NCI-H1930 (cell line): Measurements from ENCODE around the gene DDX25.

Source experiments
- DNase-seq, 2 experiments: peaks; one replicate each; lab custom pipeline; 2025; lab: John Stamatoyannopoulos, UW

The DDX25 gene

GRCh38 chr11:125950696-125951651 lies 46.7 kb downstream of the DDX25 start:
- no peak for DNase-seq

GRCh38 chr11:125951731-125952130 lies 47.4 kb downstream of the DDX25 start:
- DNase-seq: no peak

GRCh38 chr11:125952559-125952958 lies 48.3 kb downstream of the DDX25 start:
- no peak for DNase-seq

- DNase-seq: no peak
Observed at GRCh38 chr11:125952973-125953372, 48.7 kb downstream of the DDX25 start.

- no peak for DNase-seq
Observed at GRCh38 chr11:125953401-125953935, 49.2 kb downstream of the DDX25 start.

DNA sequence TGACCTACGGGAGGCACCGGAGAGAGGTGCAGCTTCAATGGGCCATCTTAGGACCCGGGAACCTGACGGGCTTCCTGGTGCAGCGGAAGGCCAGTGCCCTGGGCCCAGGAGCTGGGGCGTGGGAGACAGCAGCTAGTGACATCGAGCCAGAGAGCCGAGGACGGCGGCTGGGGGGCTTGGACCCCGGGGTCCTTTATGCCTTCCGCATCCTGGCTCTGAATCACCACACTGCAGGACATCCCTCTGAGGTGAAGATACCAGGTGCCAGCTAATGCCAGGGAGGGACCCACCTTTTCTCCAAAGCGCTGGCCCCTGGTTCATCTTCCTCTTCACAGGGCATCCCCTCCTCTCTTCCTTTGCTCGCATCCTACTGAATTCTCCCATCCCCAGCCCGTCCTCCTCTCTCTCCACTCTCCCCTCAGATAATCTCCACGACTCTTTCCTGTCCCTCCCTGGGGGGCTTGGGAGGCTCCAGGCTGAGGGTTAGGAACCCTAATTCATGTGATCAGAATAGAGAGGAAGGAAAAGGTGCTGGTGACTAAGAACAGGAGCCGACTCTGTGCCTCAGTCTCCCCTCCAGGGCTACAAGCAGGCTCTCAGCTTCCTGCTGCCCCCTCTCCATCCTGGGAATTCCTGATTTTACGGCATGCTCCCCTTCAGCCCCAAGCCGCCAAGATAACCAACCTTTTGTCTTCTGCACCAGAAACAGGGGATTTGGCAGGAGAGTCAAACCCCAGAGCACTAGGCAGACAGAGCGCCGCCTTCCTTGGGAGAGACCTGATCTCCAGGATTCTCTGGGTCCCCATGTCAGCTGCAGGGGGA lies 50.0 kb downstream of the DDX25 start:
- no peak for DNase-seq

DNA sequence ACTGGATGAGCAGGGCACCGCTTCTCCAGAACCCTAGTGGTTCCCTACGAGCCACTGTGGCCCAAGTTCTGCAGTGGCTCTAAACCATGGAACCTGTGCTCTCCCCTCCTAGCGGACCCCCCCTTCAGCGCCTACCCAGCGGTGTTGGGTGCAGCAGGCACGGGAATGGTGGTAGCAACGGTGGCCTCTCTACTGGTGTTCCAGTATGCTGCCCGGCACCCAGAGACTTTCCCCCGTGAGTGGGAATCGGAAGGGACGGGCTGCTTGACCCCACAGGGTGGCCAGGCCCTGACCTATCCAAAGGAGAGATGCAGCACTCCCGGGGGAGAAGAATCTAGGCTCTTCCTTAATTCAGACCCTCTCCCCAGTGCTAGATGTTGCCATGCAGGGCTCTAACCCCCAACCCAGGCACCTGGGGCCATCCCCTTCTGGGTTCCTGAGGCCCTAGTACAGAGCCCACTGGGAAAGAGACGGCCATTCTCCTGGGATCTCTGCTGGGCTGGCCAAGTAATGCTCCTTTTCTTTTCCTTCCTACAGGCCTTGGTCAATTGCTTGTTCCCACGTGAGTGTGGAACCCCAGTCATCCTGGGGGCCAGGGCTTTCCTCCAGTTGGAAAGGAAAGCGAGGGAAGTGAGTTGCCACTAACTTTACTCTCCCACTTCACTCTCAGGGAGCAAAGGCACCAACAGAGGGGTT lies 50.8 kb downstream of the DDX25 start:
- no peak for DNase-seq

GRCh38 chr11:125955856-125956255 lies 51.5 kb downstream of the DDX25 start:
- no peak for DNase-seq

GRCh38 chr11:125956391-125957134 lies 52.3 kb downstream of the DDX25 start:
- no peak for DNase-seq

DNA sequence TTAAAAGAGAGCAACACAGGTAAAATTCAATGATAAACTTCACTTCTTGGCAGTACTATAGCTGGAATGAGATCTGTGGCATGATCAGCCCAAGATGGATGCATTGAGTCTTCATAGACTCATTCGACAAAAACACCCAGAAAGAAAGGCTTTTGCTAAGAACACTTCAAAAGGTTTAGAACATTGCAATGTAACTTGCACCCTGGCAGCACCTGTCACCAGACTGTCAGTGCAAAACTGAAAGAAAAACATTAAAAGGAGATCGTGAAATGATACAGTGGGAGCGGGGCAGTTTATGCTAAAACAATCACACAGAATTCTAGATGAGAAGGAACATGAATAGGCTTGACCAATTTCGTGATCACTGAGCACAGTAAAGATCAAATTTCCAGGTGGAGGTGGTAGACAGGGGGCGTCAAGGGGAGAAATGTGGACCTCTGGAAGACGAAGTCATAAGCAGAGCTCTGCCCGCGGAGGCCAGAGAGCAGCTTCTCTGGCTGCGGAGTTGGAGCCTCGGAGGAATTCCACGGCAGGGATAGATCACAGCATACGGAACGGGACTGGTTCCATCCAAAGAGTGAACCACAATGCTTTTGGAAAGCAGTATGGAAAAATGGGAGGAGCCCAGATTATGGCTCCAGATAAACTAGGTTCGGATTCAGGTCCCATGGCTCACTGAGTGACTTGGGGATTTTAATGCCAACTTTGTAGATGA lies 53.5 kb downstream of the DDX25 start:
- no peak for DNase-seq

- DNase-seq: no peak
Observed at GRCh38 chr11:125958872-125959400, 54.6 kb downstream of the DDX25 start.

DNA sequence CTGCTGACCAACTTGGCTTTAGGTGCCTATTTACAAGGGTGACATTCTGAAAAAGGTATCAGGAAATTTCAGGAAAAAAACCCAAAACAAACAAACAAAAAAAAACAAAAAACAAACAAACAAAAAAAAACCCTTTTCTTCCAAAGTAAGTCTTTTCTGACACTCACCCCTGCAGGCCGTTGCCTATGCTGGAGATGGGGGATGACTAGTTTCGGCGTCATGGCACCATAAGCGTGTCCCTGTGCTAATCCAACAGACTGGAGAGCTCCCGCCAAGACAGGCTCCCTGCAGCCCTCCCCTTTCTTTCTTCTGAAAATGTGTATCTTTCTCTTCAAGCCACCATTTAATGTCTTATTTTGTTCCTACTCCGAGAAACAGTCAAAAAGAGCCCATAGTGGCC lies 55.2 kb downstream of the DDX25 start:
- no peak for DNase-seq

- DNase-seq: no peak
Observed at GRCh38 chr11:125959931-125960330, 55.6 kb downstream of the DDX25 start.

DNA sequence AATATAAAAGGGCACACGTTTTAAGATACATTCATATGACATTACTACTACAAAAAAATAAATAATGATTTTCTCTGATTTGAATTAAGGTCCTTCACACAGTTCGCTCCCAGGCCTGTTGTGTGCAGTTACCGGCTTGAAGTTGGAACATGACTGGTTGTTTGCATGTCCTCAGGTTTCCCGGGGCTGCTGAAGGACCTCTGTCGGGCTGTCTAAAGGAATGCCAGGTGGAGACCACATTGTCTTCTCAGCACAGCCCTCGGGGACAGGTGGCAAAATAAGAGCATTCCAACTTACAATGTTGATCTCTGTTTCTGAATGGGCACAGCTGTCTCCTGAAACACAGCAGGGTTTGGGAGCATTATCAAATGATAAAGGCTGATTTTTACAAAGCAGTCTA lies 56.5 kb downstream of the DDX25 start:
- no peak for DNase-seq

DNA sequence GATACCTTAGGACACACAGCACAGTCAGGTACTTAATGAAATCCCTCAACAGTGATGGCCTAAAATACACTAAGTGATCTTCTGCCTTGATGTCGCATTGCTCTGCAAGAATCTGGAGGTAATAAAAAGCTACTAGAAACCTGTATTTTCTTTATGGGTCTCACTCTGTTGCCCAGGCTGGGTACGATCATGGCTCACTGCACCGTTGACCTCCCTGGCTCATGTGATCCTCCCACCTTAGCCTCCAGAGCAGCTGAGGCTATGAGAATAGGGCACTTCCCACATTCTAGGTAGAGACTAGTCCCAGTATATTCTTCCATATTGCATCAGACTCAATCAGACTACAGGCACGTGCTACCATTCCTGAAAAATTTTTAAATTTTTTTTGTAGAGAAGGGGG lies 63.2 kb downstream of the DDX25 start:
- no peak for DNase-seq

DNA sequence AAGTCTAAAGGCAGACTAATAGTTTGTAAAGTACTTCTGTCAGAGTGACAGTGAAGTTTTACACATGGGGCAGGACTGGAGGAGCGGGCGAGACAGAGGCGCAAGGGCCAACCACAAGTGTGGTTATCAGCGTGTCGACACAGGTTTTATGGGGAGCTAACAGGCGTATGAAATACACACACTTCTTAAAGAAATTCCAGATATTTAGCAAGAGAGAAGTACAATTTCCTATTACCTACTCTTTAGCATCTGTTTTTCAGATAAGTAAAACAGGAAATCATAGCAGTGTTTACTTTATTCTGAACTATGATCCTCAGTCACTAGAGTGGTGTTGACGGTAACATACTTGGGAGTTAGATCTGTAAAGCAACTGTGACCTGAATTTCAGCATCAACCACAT lies 64.0 kb downstream of the DDX25 start:
- DNase-seq: no peak

DNA sequence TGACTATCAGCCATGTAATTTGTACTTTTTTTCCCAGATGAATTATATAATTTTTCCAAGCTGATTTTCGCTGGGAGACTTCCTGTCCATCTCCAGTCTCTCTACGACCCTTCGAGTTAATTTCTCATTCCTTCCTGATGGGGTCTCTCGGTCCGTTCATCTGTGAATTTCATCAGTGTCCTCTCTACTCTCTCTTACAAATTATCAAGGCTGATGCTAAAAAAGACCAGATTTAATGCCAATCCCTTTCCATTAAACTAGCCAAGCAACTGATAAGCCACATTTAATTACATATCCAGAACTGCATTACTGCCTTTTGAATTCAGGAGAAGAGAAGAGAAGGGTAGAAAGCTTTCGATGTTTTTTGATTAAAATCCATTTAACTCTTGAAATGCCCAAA lies 67.3 kb downstream of the DDX25 start:
- no peak for DNase-seq

GRCh38 chr11:125974284-125974683 lies 70.0 kb downstream of the DDX25 start:
- no peak for DNase-seq

- no peak for DNase-seq
Observed at GRCh38 chr11:125975634-125976033, 71.3 kb downstream of the DDX25 start.

GRCh38 chr11:125976156-125976555 lies 71.8 kb downstream of the DDX25 start:
- DNase-seq: no peak
